Muscle layer of colon (tissue), 2 donors: Measurements from ENCODE around the gene DBP.

Experiments
- H3K27ac ChIP-seq: one replicate; pipeline ENCODE4 v1.7.0; 2013; ENCODE audit warnings: low read depth, mild to moderate bottlenecking, low read length, moderate library complexity
- H3K27me3 ChIP-seq, 2 donors: one replicate each; pipeline ENCODE4 v1.7.0; 2013; ENCODE audit warnings: low read length in 2 of 2, mild to moderate bottlenecking in 2 of 2; ENCODE audit not compliant: insufficient read depth in 2 of 2, control insufficient read depth in 1 of 2
- H3K36me3 ChIP-seq: one replicate; pipeline ENCODE4 v1.7.0; 2013; ENCODE audit warnings: mild to moderate bottlenecking, low read length; ENCODE audit not compliant: insufficient read depth
- H3K4me1 ChIP-seq: one replicate; pipeline ENCODE4 v1.7.0; 2013; ENCODE audit warnings: mild to moderate bottlenecking, low read length; ENCODE audit not compliant: insufficient read depth
- H3K4me3 ChIP-seq, 2 donors: one replicate each; pipeline ENCODE4 v1.7.0; 2013; ENCODE audit warnings: low read length in 2 of 2, low read depth in 1 of 2, mild to moderate bottlenecking in 1 of 2, moderate library complexity in 1 of 2
- H3K9ac ChIP-seq: one replicate; pipeline ENCODE4 v1.7.0; 2013; ENCODE audit warnings: low read length
- H3K9me3 ChIP-seq: one replicate; pipeline ENCODE4 v1.7.0; 2013; ENCODE audit warnings: mild to moderate bottlenecking, low read length
- donor health status: abdominal sarcoma.
- donor health status: Adenocarcinoma of cecum.

Gene DBP

GRCh38 chr19:48648134-48648533 lies 11.0 kb upstream of the DBP start:
- H3K9me3 ChIP-seq = no peaks in the 10 kb centered on the region
- no peak overlapping the region for H3K9ac ChIP-seq
- H3K4me1 ChIP-seq = peaks cover 21% of the 10 kb centered on the region
- H3K27me3 ChIP-seq = no peaks in the 10 kb centered on the region
- H3K36me3 ChIP-seq = no peaks in the 10 kb centered on the region
- no peak overlapping the region for H3K27ac ChIP-seq
- H3K4me3 ChIP-seq = no peak overlapping the region

GRCh38 chr19:48646722-48647216 lies 9.6 kb upstream of the DBP start:
- no peaks in the 10 kb centered on the region for H3K9me3 ChIP-seq
- H3K36me3 ChIP-seq = no peaks in the 10 kb centered on the region
- peak overlapping the region in 1 of 2 donors; percentile 86 for H3K4me3 ChIP-seq
- peaks cover 21% of the 10 kb centered on the region for H3K4me1 ChIP-seq
- no peak overlapping the region for H3K27ac ChIP-seq
- no peaks in the 10 kb centered on the region for H3K27me3 ChIP-seq
- no peak overlapping the region for H3K9ac ChIP-seq

DNA sequence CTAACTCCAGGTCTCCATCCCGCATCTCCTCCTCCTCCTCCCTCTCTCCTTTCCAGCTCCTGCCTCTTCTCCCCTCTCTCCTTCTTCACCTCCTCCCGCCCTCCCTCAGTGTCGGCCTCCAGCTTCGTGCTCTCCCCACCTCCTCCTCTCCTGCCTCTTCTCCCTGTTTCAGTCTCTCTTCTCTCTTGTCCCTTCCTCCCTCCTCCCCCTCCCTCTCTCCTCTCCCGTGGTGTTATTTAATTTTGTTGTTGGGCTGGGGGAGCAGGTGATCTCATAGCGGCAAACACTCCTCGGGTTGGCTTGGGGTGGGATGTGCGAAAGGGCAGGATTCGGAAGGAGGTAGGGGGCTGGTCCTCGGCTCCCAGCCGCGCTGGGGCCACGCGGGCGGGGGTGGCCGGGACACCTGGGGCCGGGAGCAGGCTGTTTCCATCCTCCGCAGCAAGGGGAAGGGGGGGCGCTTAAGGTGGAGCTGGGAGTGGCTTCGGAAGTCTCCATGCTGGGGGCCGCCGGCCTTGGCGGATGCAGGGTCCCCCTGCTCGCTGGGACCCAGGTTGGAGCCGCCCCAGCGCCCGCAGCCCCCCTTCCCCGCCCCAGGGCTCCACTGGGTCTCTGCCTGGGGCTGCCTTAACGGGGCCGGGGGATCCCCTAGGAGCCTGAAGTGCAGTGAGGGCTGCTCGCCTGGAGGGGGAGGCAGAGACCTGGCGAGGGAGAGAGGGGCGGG lies 9.0 kb upstream of the DBP start, which contains the start of gene CA11:
CA11 (minus strand) TSS at position 187 of the 721 bp plus-strand sequence. CDS start 555 bp downstream, outside the sequence.
- peaks cover 21% of the 10 kb centered on the region for H3K4me1 ChIP-seq
- H3K9ac ChIP-seq = peak within 1 kb of the TSS; percentile 82
- H3K36me3 ChIP-seq = no peaks in the 10 kb centered on the region
- H3K4me3 ChIP-seq = peak within 1 kb of the TSS; percentile 66 to 86
- H3K27me3 ChIP-seq = no peaks in the 10 kb centered on the region
- peak within 1 kb of the TSS; percentile 89 for H3K27ac ChIP-seq
- no peaks in the 10 kb centered on the region for H3K9me3 ChIP-seq

- Histone ChIP-seq H3K27ac (peak overlapping the region; percentile 89), H3K4me1 (peaks cover 21% of the 10 kb centered on the region), H3K9ac (peak overlapping the region; percentile 82), H3K4me3 (peak overlapping the region; percentile 66 to 86), H3K9me3 (no peaks in the 10 kb centered on the region), H3K27me3 (no peaks in the 10 kb centered on the region), H3K36me3 (no peaks in the 10 kb centered on the region)
Observed at GRCh38 chr19:48645620-48646000, 8.4 kb upstream of the DBP start.

GRCh38 chr19:48644839-48645619 lies 7.8 kb upstream of the DBP start:
- no peaks in the 10 kb centered on the region for H3K9me3 ChIP-seq
- peak overlapping the region; percentile 66 to 86 for H3K4me3 ChIP-seq
- peak overlapping the region; percentile 89 for H3K27ac ChIP-seq
- no peaks in the 10 kb centered on the region for H3K27me3 ChIP-seq
- H3K36me3 ChIP-seq = no peaks in the 10 kb centered on the region
- H3K9ac ChIP-seq = peak overlapping the region; percentile 82
- peaks cover 21% of the 10 kb centered on the region for H3K4me1 ChIP-seq

DNA sequence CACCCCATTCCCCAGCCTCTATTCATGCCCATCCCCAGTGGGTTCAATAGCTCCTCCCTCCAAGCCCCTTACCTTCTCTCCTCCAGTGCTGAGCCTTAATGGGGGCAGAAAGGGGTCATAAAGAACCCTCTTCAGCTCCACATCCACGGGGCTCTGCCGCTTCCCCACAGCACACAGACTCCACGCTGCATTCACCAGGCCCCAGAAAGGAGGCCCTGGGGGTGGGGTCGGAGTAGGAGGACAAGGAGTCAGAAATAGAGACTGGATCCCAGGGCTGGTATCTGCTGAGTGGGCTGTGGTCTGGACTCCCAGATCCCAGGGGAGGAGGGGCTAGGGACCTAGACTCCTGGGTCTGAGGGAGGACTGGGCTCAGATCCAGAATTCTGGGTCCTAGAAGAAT lies 7.2 kb upstream of the DBP start:
- Histone ChIP-seq H3K9me3 (no peaks in the 10 kb centered on the region), H3K4me3 (peak overlapping the region in 1 of 2 donors; percentile 86), H3K27me3 (no peaks in the 10 kb centered on the region), H3K27ac (no peak overlapping the region), H3K36me3 (no peaks in the 10 kb centered on the region), H3K9ac (no peak overlapping the region), H3K4me1 (peaks cover 21% of the 10 kb centered on the region)

DNA sequence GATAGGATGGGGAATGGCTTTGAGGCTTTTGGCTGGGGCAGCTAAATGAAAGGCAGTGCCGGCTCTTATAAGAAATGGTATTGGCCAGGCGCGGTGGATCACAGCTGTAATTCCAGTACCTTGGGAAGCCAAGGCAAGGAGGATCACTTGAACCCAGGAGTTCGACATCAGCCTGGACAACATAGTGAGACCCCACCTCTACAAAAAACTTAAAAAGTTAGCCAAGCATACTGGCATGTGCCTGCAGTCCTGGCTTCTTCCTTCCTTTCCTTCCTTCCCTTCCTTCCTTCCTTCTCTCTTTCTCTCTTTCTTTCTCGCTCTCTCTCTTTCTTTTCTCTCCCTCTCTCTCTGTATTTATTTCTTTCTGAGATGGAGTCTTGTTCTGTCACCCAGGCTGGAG lies 5.7 kb upstream of the DBP start:
- Histone ChIP-seq H3K9ac (no peak overlapping the region), H3K36me3 (no peaks in the 10 kb centered on the region), H3K27me3 (no peaks in the 10 kb centered on the region), H3K4me1 (peaks cover 29% of the 10 kb centered on the region), H3K4me3 (no peak overlapping the region), H3K9me3 (no peaks in the 10 kb centered on the region), H3K27ac (no peak overlapping the region)

DNA sequence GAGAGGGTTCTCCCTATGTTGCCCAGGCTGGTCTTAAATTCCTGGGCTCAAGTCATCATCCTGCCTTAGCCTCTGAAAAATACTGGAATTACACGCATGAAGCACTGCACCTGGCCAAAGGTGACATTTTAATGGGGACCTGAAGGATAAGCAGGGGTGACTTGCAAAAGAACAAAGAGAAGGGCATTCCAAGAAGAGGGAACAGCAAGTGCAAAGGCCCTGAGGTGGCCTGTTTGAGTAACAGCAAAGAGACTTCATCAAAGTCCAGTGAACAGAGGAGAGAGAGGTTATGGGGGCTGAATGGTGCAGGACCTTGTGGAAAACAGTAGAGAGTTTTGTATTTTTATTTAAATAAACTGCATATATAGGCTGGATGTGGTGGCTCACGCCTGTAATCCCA lies 4.7 kb upstream of the DBP start:
- Histone ChIP-seq H3K27ac (no peak overlapping the region), H3K36me3 (no peaks in the 10 kb centered on the region), H3K9ac (no peak overlapping the region), H3K4me3 (no peak overlapping the region), H3K4me1 (peaks cover 29% of the 10 kb centered on the region), H3K9me3 (no peaks in the 10 kb centered on the region), H3K27me3 (no peaks in the 10 kb centered on the region)

GRCh38 chr19:48639483-48640375 lies 2.5 kb upstream of the DBP start:
- no peak overlapping the region for H3K27ac ChIP-seq
- H3K9ac ChIP-seq = no peak overlapping the region

GRCh38 chr19:48638831-48639381 lies 1.7 kb upstream of the DBP start:
- Histone ChIP-seq H3K9me3 (no peaks in the 10 kb centered on the region), H3K9ac (peak overlapping the region; percentile 71), H3K36me3 (no peaks in the 10 kb centered on the region), H3K27me3 (no peaks in the 10 kb centered on the region), H3K4me1 (peaks cover 18% of the 10 kb centered on the region), H3K27ac (peak overlapping the region; percentile 64), H3K4me3 (peak overlapping the region; percentile 3 to 91)

More at GRCh38 chr19:48639483-48640375, 2.5 kb upstream of the DBP start:
- Histone ChIP-seq H3K9me3 (no peaks in the 10 kb centered on the region), H3K4me3 (no peak overlapping the region), H3K27me3 (no peaks in the 10 kb centered on the region), H3K36me3 (no peaks in the 10 kb centered on the region), H3K4me1 (peaks cover 19% of the 10 kb centered on the region)
